Gastroesophageal sphincter (tissue), 3 donors: ENCODE results near the gene RNASEH2C.

Experiments
- POLR2AphosphoS5 ChIP-seq: sonication (generic); formaldehyde crosslinking; IDR thresholded peaks from one replicate; pipeline ENCODE4 v1.6.1; 2017; ENCODE audit warnings: antibody characterized with exemption
- TF ChIP-seq, protein P1 (sequence below), 4 experiments: fragments of 200-600 bp in 2 of 4; fragments of 450-650 bp in 2 of 4; sonication (generic) in 1 of 4; IDR thresholded peaks; one replicate each; pipeline ENCODE4 v1.5.1; 2017 to 2019; ENCODE audit warnings: antibody characterized with exemption in 4 of 4, mild to moderate bottlenecking in 2 of 4, moderate library complexity in 2 of 4

DNA sequence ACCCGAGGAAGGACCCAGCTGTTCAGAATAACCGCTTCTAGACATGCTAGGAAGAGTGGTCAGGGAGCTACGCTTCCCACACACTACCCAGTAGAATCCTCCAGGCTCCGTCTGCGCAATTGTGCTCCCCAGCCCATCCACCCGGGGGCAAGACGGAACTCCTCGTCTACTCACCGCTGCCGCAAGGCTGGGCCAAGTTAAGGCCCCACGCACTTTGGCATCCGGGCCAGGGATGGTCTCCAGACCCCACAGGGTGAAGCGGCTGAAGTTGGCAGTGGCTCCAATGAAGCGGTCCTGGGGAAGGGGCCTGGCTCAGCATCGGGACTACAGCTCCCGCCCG is 757 bp downstream of the RNASEH2C start:
- TF ChIP-seq, protein P1, sequence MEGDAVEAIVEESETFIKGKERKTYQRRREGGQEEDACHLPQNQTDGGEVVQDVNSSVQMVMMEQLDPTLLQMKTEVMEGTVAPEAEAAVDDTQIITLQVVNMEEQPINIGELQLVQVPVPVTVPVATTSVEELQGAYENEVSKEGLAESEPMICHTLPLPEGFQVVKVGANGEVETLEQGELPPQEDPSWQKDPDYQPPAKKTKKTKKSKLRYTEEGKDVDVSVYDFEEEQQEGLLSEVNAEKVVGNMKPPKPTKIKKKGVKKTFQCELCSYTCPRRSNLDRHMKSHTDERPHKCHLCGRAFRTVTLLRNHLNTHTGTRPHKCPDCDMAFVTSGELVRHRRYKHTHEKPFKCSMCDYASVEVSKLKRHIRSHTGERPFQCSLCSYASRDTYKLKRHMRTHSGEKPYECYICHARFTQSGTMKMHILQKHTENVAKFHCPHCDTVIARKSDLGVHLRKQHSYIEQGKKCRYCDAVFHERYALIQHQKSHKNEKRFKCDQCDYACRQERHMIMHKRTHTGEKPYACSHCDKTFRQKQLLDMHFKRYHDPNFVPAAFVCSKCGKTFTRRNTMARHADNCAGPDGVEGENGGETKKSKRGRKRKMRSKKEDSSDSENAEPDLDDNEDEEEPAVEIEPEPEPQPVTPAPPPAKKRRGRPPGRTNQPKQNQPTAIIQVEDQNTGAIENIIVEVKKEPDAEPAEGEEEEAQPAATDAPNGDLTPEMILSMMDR (IDR thresholded peaks at IDR 0.05), result no peak
- TF ChIP-seq POLR2AphosphoS5, result peak; percentile 4
